Mesothelial cell of epicardium (in vitro differentiated cells): ENCODE results near the gene FAM81B. TPM values are rescaled to one million over a fixed set of nuclear protein-coding genes. Genes with fewer than 3 reads are reported as not detected.

Source experiments
- DNase-seq, 2 experiments: peaks; one replicate each; pipeline ENCODE4 v3.0.0; 2021; ENCODE audit warnings: low spot score in 2 of 2; ENCODE audit not compliant: unreplicated experiment in 2 of 2
- H3K27ac Mint-ChIP-seq: 2 replicates; pipeline ENCODE4 v1.8.0; 2021; ENCODE audit warnings: mixed read lengths
- H3K27me3 Mint-ChIP-seq: 2 replicates; pipeline ENCODE4 v1.8.0; 2021; ENCODE audit warnings: low read depth, mixed read lengths
- H3K36me3 Mint-ChIP-seq: 2 replicates; pipeline ENCODE4 v1.8.0; 2021; ENCODE audit warnings: mixed read lengths
- H3K4me1 Mint-ChIP-seq: 2 replicates; pipeline ENCODE4 v1.8.0; 2021; ENCODE audit warnings: mixed read lengths
- H3K4me3 Mint-ChIP-seq: 2 replicates; pipeline ENCODE4 v1.8.0; 2021; ENCODE audit warnings: mild to moderate bottlenecking, moderate library complexity, mixed read lengths
- H3K9me3 Mint-ChIP-seq: 2 replicates; pipeline ENCODE4 v1.8.0; 2021; ENCODE audit warnings: mixed read lengths
- CTCF ChIP-seq: fragments of 200-600 bp; sonication (generic); IDR thresholded peaks from one replicate; pipeline ENCODE4 v1.5.0; 2021; ENCODE audit warnings: antibody characterized with exemption; ENCODE audit not compliant: unreplicated experiment
- total RNA-seq: library from RNA; stranded (reverse); gene quantifications from 3 replicates; pipeline ENCODE4 v1.2.1, GENCODE V29; 2021

The FAM81B gene
- total RNA-seq, 1 donor from 2014 or later, result 4.0 TPM

DNA sequence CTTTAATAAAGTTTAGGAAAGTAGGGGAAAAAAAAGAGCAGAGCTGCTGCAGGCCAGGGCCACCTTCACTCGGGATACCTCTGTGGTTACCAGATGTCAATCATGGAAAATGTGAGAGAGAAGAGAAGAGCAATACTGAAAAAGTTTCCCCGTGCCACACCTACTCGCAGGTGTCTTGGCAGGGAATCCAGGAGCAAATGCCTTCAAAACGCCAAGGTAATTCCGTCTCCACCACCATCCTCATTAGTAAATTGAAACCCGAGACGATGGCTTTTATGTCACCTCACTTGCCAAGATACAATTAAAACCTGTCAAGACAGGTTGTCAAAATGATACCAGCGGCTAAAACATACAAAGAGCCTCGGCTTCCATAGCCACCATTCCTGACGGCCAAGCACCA lies 49.7 kb downstream of the FAM81B start:
- Mint-ChIP-seq H3K36me3 (no peaks in the 10 kb centered on the region), H3K4me1 (peaks cover 1% of the 10 kb centered on the region), H3K4me3 (no peak overlapping the region), H3K9me3 (no peaks in the 10 kb centered on the region), H3K27ac (no peak overlapping the region), H3K27me3 (peaks cover 21% of the 10 kb centered on the region)
- TF ChIP-seq CTCF, result no peak
- DNase-seq, result no peak

GRCh38 chr5:95441636-95442035 lies 50.5 kb downstream of the FAM81B start:
- Mint-ChIP-seq H3K27me3 (peaks cover 21% of the 10 kb centered on the region), H3K4me1 (peaks cover 3% of the 10 kb centered on the region), H3K36me3 (no peaks in the 10 kb centered on the region), H3K27ac (no peak overlapping the region), H3K4me3 (no peak overlapping the region), H3K9me3 (no peaks in the 10 kb centered on the region)
- no peak for DNase-seq
- TF ChIP-seq CTCF, result no peak

- no peak overlapping the region for H3K27ac Mint-ChIP-seq
- peaks cover 4% of the 10 kb centered on the region for H3K9me3 Mint-ChIP-seq
- H3K4me3 Mint-ChIP-seq, result no peak overlapping the region
- peaks cover 14% of the 10 kb centered on the region for H3K4me1 Mint-ChIP-seq
- H3K27me3 Mint-ChIP-seq, result peaks cover 15% of the 10 kb centered on the region
- TF ChIP-seq CTCF, result no peak
- no peak for DNase-seq
- H3K36me3 Mint-ChIP-seq, result no peaks in the 10 kb centered on the region
Measured at GRCh38 chr5:95445442-95445841, 54.3 kb downstream of the FAM81B start.

- DNase-seq, result no peak
- peaks cover 9% of the 10 kb centered on the region for H3K27me3 Mint-ChIP-seq
- H3K27ac Mint-ChIP-seq, result no peak overlapping the region
Measured at GRCh38 chr5:95445995-95446394, 54.8 kb downstream of the FAM81B start.

GRCh38 chr5:95446560-95447221 lies 55.5 kb downstream of the FAM81B start:
- Mint-ChIP-seq H3K9me3 (peaks cover 4% of the 10 kb centered on the region), H3K4me1 (peaks cover 14% of the 10 kb centered on the region), H3K27me3 (peaks cover 5% of the 10 kb centered on the region), H3K36me3 (no peaks in the 10 kb centered on the region), H3K4me3 (no peak overlapping the region), H3K27ac (no peak overlapping the region)
- DNase-seq, result no peak
- TF ChIP-seq CTCF, result no peak

More at GRCh38 chr5:95445995-95446394, 54.8 kb downstream of the FAM81B start:
- no peak for TF ChIP-seq CTCF
- Mint-ChIP-seq H3K9me3 (peaks cover 4% of the 10 kb centered on the region), H3K36me3 (no peaks in the 10 kb centered on the region), H3K4me3 (no peak overlapping the region), H3K4me1 (peaks cover 14% of the 10 kb centered on the region)

DNA sequence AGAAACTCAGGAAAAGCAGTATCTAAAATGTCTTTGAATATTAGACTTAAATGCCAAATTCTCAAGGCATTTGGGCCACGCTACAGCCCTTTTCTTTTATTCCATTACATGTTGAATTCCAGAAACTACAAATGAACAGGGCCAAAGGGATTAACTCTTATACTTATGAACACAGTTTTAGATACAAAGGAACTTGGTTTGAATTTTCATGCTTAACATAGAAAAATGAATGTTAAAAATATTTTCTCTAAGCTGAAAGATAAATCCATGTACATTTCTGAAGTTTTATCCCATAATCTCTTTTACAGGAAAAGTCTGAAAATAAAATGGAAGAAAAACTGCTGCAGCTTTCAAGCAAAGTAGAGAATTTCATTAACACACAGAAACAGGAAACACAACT lies 56.8 kb downstream of the FAM81B start:
- H3K27ac Mint-ChIP-seq, result no peak overlapping the region
- no peaks in the 10 kb centered on the region for H3K27me3 Mint-ChIP-seq
- TF ChIP-seq CTCF, result no peak
- H3K9me3 Mint-ChIP-seq, result peaks cover 4% of the 10 kb centered on the region
- no peak overlapping the region for H3K4me3 Mint-ChIP-seq
- H3K4me1 Mint-ChIP-seq, result peaks cover 14% of the 10 kb centered on the region
- DNase-seq, result no peak
- H3K36me3 Mint-ChIP-seq, result no peaks in the 10 kb centered on the region
